ENCODE measurements around the gene ANKRD22. TPM values are rescaled to one million over a fixed set of nuclear protein-coding genes. Genes with fewer than 3 reads are reported as not detected.

Gene ANKRD22
- total RNA-seq: not detected in 2 replicates

DNA sequence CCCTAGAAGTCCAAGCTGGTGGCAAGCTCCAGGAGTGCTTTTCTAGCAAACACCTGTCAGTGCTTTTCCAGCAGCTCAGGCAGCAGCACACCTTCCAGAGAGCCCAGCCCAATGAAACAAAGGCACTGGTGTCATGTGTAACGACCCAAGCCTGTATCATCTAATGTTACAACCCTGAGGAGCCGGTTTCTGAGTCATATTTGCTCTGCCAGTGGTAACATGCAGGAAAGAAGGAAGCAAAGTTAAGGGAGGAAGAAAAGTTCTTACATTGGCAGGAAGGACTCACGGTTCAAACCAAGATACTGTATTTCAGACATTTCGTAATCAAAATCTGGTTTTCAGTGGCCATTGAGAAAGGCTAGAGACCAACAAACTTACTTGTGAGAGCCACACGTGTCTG is at the start of gene ANKRD22:
Gene ANKRD22, minus strand, starts transcription at position 139 of the 400 bp plus-strand sequence. CDS start 237 bp downstream, outside the sequence.

GRCh38 chr10:88879534-88880281 is 28.1 kb upstream of the ANKRD22 start, which contains the start of gene STAMBPL1:
TSS of gene STAMBPL1 (plus strand) at chr10:88880245. CDS start at chr10:88901709, 21,464 bp downstream.

DNA sequence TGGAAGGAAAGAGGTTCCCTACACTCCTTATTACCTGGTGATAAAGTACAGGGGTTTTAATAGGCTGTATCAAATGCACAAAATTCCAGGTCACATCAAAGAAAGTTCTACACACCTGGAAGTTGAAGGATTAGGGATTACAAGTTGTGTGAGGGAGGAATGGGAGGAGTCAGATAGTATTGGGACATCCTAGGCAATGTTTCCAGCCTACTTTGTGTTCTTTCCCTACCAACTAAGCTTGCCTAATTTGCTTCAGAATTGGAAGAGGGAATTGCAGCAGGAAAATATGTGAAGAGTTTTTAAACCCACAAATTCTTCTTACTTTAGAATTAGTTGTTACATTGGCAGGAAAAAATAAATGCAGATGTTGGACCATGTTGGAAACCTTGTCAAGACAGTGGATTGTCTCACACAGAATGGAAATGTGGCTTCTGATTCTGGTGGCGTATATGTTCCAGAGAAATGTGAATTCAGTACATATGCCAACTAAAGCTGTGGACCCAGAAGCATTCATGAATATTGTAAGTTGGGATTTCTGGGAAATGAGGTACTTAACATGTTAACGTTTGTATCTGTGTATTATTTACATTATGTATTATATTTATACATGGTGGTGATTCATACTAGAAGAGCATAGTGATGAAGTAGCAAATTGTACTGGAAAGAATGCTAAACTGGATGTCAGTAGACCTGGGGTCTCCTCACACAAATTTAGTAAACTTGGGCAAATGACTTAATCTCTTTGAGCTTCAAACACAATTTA is 48.9 kb downstream of the ANKRD22 start, which contains the start of gene LIPM:
Gene LIPM, plus strand, starts transcription at position 208 of the 763 bp plus-strand sequence. Its CDS starts 167 bp downstream, at position 375.

Other genes with a start within 250 kb of the ANKRD22 start
- not detected in 2 replicates for gene LIPF, start 187.4 kb downstream of the ANKRD22 start, total RNA-seq
- gene LIPK, start 145.6 kb downstream of the ANKRD22 start, total RNA-seq: not detected in 2 replicates
- not detected in 2 replicates for gene LIPN, start 91.8 kb downstream of the ANKRD22 start, total RNA-seq
- not detected in 2 replicates for gene LIPM, start 49.1 kb downstream of the ANKRD22 start, total RNA-seq
- gene STAMBPL1, start 28.4 kb upstream of the ANKRD22 start, total RNA-seq: 1.9 and 6.5 TPM in 2 replicates
- 26.8 and 29.8 TPM in 2 replicates for gene ACTA2, start 100.9 kb upstream of the ANKRD22 start, total RNA-seq
- 24.3 and 28.2 TPM in 2 replicates for gene FAS, start 139.0 kb upstream of the ANKRD22 start, total RNA-seq